ENCODE data around the gene MYL5. TPM values are rescaled to one million over a fixed set of nuclear protein-coding genes. Genes with fewer than 3 reads are reported as not detected.

The MYL5 gene
- total and polyA plus RNA-seq, 12 donors = 5.9 to 77.6 (median 21.5) TPM

- 82 to 90% (median 89%) methylated on average over 2 to 8 of the region's 8 CpGs for WGBS, 4 donors
- H3K36me3 ChIP-seq (replicated peaks in 1 of 2) = peaks cover 0 to 14% of the 10 kb centered on the region in 2 donors
- TF ChIP-seq, protein P1, sequence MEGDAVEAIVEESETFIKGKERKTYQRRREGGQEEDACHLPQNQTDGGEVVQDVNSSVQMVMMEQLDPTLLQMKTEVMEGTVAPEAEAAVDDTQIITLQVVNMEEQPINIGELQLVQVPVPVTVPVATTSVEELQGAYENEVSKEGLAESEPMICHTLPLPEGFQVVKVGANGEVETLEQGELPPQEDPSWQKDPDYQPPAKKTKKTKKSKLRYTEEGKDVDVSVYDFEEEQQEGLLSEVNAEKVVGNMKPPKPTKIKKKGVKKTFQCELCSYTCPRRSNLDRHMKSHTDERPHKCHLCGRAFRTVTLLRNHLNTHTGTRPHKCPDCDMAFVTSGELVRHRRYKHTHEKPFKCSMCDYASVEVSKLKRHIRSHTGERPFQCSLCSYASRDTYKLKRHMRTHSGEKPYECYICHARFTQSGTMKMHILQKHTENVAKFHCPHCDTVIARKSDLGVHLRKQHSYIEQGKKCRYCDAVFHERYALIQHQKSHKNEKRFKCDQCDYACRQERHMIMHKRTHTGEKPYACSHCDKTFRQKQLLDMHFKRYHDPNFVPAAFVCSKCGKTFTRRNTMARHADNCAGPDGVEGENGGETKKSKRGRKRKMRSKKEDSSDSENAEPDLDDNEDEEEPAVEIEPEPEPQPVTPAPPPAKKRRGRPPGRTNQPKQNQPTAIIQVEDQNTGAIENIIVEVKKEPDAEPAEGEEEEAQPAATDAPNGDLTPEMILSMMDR (IDR thresholded peaks at IDR 0.05) = no peak
- TF ChIP-seq POLR2A (IDR thresholded peaks at IDR 0.05) = no peak
These were observed 2.5 kb downstream of the MYL5 start for GRCh38 chr4:676871-677235.

DNA sequence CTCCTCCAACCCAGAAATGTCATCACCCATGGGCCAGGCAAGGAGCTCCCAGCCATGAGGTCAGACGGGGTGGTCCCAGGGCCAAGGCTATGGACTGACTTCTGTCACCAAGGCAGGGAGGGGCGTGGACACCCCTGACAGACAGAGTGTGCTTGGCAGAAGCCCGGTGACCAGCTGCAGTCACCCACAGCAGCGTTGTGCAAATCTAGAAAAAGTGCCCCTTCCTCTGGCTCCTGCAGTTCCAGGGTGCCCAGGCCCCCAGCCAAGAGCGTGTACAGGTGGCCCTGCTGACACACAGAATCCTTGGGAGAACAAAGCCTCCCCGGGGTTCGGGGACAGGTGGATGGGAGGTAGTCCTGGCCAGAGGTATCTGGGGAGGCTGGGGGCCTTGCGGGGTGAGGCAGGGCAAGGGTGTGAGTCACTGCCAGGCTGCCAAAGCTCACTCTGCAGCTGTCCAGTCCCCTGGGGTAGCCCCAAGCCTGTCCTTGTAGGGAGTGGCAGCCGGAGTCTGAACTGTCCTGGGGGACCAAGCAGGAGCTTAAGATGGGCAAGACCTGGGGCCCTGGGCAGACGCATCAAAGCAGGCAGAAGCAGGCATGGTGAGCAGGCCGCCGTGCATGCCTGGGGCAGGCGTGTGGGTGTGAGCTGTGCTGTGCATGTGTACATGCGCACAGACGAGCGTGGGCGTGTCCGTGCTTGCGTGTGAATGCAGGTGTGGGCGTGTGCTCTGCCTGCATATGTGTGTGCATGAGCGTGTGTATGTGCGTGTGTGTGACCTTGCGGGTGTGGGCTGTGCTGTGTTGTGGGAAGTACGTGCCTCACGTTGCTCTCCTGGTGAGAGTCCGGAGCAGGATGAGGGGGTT, 3.3 kb downstream of the MYL5 start:
- Histone ChIP-seq H3K27me3 (no peaks in the 10 kb centered on the region), H3K27ac (peak overlapping the region in 2 of 5 donors; percentile 41 to 46), H3K4me1 (replicated peaks in 1 of 2) (peaks cover 33 to 45% of the 10 kb centered on the region in 2 donors), H3K36me3 (replicated peaks in 1 of 2) (peaks cover 0 to 5% of the 10 kb centered on the region in 2 donors), H3K9me3 (replicated peaks in 1 of 3) (no peaks in the 10 kb centered on the region), H3K4me3 (no peak overlapping the region)
- DNase-seq = peak; percentile 42 to 72 (median 66)
- 51 to 61% (median 56%) methylated on average over 10 to 26 of the region's 26 CpGs for WGBS, 4 donors
- intact Hi-C loops (cut with DNase I) = no loop called here
- TF ChIP-seq, protein P1 (IDR thresholded peaks at IDR 0.05) = no peak

More at GRCh38 chr4:676871-677235, 2.5 kb downstream of the MYL5 start:
- Histone ChIP-seq H3K9me3 (replicated peaks in 1 of 3) (no peaks in the 10 kb centered on the region), H3K27me3 (no peaks in the 10 kb centered on the region), H3K27ac (peak overlapping the region in 1 of 5 donors; percentile 41), H3K4me3 (no peak overlapping the region), H3K4me1 (replicated peaks in 1 of 2) (peaks cover 33 to 45% of the 10 kb centered on the region in 2 donors)
- DNase-seq = peak in 1 of 7 donors; percentile 59
- intact Hi-C loops (cut with DNase I) = no loop called here

DNA sequence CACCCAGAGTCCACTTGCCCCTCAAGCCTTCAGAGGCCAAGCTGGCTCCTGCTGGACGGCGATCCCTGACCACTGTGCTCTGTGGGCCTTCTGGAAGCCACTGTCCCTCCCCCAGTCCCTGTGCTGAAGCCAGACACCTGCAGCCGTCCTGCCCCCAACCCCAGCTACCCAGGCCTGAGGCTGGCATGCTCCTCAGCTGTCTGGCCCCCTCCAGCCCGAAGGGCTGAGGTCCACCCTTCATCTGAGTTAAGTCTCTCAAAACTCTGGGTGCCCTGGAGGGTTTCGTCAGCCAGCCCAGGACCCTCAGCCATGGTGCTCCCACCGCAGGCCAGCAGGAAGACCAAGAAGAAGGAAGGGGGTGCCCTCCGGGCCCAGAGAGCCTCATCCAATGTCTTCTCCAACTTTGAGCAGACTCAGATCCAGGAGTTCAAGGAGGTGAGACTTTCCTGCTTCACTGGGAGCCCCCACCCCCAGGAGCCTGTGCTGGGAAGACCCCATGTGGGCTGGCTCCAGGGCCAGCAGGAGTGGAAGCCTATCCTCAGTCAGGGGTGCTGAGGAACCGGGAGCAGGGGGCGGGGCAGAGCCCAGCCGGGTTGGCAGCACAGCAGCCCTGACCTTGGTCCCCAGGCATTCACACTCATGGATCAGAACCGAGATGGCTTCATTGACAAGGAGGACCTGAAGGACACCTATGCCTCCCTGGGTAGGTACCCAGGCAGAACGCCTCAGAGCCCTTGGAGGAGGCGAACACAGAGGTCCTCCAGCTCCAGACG, 4.2 kb downstream of the MYL5 start:
- TF ChIP-seq, protein P1 (IDR thresholded peaks at IDR 0.05) = no peak
- TF ChIP-seq POLR2A (IDR thresholded peaks at IDR 0.05) = no peak
- 28 to 77% (median 61%) methylated on average over 2 to 14 of the region's 14 CpGs for WGBS, 4 donors
- peak in 5 of 7 donors; percentile 34 to 66 (median 61) for DNase-seq

GRCh38 chr4:679104-679481, 4.8 kb downstream of the MYL5 start:
- no peak overlapping the region for H3K27ac ChIP-seq
- no peak for TF ChIP-seq POLR2A (IDR thresholded peaks at IDR 0.05)
- TF ChIP-seq, protein P1 (IDR thresholded peaks at IDR 0.05) = no peak
- no peaks in the 10 kb centered on the region for H3K9me3 ChIP-seq (replicated peaks in 1 of 3)
- 50 to 74% (median 72%) methylated on average over 2 to 13 of the region's 13 CpGs; no CpG with 5 or more reads in 1 of the 4 donors for WGBS, 4 donors
- intact Hi-C loops (cut with DNase I) = no loop called here
- H3K27me3 ChIP-seq = no peaks in the 10 kb centered on the region
- peaks cover 27 to 40% of the 10 kb centered on the region in 2 donors for H3K4me1 ChIP-seq (replicated peaks in 1 of 2)
- no peak overlapping the region for H3K4me3 ChIP-seq
- no peaks in the 10 kb centered on the region for H3K36me3 ChIP-seq (replicated peaks in 1 of 2)
- DNase-seq = peak in 1 of 7 donors; percentile 49

More for the DNA sequence above, 4.2 kb downstream of the MYL5 start:
- no peaks in the 10 kb centered on the region for H3K36me3 ChIP-seq (replicated peaks in 1 of 2)
- H3K27me3 ChIP-seq = no peaks in the 10 kb centered on the region
- peaks cover 28 to 37% of the 10 kb centered on the region in 2 donors for H3K4me1 ChIP-seq (replicated peaks in 1 of 2)
- H3K4me3 ChIP-seq = no peak overlapping the region
- no peaks in the 10 kb centered on the region for H3K9me3 ChIP-seq (replicated peaks in 1 of 3)
- intact Hi-C loops (cut with DNase I) = no loop called here
- H3K27ac ChIP-seq = peak overlapping the region in 1 of 5 donors; percentile 41
